Lung (tissue), 12 donors: Measurements from ENCODE around the gene C2CD4A. TPM values are rescaled to one million over a fixed set of nuclear protein-coding genes. Genes with fewer than 3 reads are reported as not detected.

Source experiments
- ATAC-seq: fragments of 200-7000 bp; cut with Tn5 transposase; one replicate; pipeline ENCODE4 v1.9.1; 2020; ENCODE audit warnings: moderate number of reproducible peaks; ENCODE audit not compliant: insufficient read depth, low FRiP score
- DNase-seq, 3 donors: peaks; one replicate each; pipeline ENCODE4 v3.0.0-alpha.2; 2013 to 2017
- H3K27ac ChIP-seq, 2 donors: one replicate each; pipeline ENCODE4 v1.5.1; 2013; ENCODE audit warnings: mild to moderate bottlenecking in 2 of 2, moderate library complexity in 2 of 2, control low read depth in 1 of 2, inconsistent platforms in 1 of 2, low read depth in 1 of 2, low read length in 1 of 2
- H3K27me3 ChIP-seq, 3 donors: one replicate each; pipeline ENCODE4 v1.5.1; 2013; ENCODE audit warnings: low read length in 2 of 3; ENCODE audit not compliant: control insufficient read depth in 3 of 3, insufficient read depth in 3 of 3
- H3K36me3 ChIP-seq, 4 donors: one replicate each; pipeline ENCODE4 v1.5.1; 2013; ENCODE audit warnings: low read length in 4 of 4, mild to moderate bottlenecking in 1 of 4, moderate library complexity in 1 of 4; ENCODE audit not compliant: control insufficient read depth in 4 of 4, insufficient read depth in 4 of 4
- H3K4me1 ChIP-seq, 5 donors: one replicate each; pipeline ENCODE4 v1.5.1; 2013; ENCODE audit warnings: low read length in 5 of 5, mild to moderate bottlenecking in 2 of 5, moderate library complexity in 1 of 5; ENCODE audit not compliant: control insufficient read depth in 5 of 5, insufficient read depth in 5 of 5
- H3K4me3 ChIP-seq: one replicate; pipeline ENCODE4 v1.5.1; 2013; ENCODE audit warnings: mild to moderate bottlenecking, control low read depth, moderate library complexity
- H3K9ac ChIP-seq, 2 donors: one replicate each; pipeline ENCODE4 v1.5.1; 2013; ENCODE audit warnings: low read length in 2 of 2, control low read depth in 1 of 2; ENCODE audit not compliant: insufficient read depth in 1 of 2
- H3K9me3 ChIP-seq, 4 donors: one replicate each; pipeline ENCODE4 v1.5.1; 2013; ENCODE audit warnings: low read length in 3 of 4, mild to moderate bottlenecking in 1 of 4, moderate library complexity in 1 of 4; ENCODE audit not compliant: control insufficient read depth in 4 of 4, insufficient read depth in 3 of 4
- WGBS, 2 donors: extraction: QIAGEN DNeasy Blood & Tissue Kit; methylation state at CpG; one replicate each; pipeline ENCODE4 v1.1.7; 2013; 5-methylcytosine and 5-hydroxymethylcytosine counted together
- polyA plus RNA-seq, 2 donors: library from polyadenylated mRNA; stranded (reverse); fragments of 200-250 nt; gene quantifications; one replicate each; pipeline ENCODE4 v1.2.1, GENCODE V29; 2013
- total RNA-seq, 2 donors: library from RNA; depleted of rRNA in 1 of 2; stranded (reverse); fragments of >200 nt in 1 of 2; gene quantifications; one replicate each; pipeline ENCODE4 v1.2.1, GENCODE V29; 2014 to 2021
- TF ChIP-seq, protein P1 (sequence below): IDR thresholded peaks from 2 replicates; pipeline ENCODE4 v1.5.1; 2012; ENCODE audit warnings: mild to moderate bottlenecking; ENCODE audit errors: control extremely low read depth, extremely low read depth
- donor health status: control.
- donor health status: control.
- donor health status: Bipolar disorder and iron deficiency.
- donor health status: healthy.
- donor health status: DM: yes; HTN: yes; CAD: no.

C2CD4A gene
- total and polyA plus RNA-seq, 4 donors: 0.31 to 0.86 (median 0.51) TPM

DNA sequence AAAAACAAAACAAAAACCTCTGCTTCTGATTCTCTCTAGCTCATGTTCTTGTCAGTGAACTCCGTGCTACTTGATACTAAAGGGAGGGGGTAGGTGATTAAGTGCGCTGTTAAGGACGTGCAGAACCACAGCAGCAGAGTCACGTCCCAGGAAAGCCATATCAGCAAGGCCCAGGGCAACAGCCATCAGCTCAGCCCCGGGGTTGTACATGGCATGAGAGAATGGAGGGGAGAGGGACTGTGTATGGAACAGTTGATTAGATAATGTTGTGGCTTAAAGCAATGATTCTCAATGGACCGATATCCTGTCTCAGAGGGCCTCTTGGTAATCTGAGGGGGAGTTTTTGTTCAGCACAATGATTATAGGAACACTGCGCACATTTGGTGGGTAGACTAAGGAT, 27.6 kb downstream of the C2CD4A start:
- 79 to 83% methylated on average over 7 of the region's 7 CpGs for WGBS, 2 donors
- H3K4me3 ChIP-seq: no peak overlapping the region
- ATAC-seq: no peak
- H3K27ac ChIP-seq: no peak overlapping the region
- TF ChIP-seq, protein P1, sequence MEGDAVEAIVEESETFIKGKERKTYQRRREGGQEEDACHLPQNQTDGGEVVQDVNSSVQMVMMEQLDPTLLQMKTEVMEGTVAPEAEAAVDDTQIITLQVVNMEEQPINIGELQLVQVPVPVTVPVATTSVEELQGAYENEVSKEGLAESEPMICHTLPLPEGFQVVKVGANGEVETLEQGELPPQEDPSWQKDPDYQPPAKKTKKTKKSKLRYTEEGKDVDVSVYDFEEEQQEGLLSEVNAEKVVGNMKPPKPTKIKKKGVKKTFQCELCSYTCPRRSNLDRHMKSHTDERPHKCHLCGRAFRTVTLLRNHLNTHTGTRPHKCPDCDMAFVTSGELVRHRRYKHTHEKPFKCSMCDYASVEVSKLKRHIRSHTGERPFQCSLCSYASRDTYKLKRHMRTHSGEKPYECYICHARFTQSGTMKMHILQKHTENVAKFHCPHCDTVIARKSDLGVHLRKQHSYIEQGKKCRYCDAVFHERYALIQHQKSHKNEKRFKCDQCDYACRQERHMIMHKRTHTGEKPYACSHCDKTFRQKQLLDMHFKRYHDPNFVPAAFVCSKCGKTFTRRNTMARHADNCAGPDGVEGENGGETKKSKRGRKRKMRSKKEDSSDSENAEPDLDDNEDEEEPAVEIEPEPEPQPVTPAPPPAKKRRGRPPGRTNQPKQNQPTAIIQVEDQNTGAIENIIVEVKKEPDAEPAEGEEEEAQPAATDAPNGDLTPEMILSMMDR: no peak
- H3K36me3 ChIP-seq: no peaks in the 10 kb centered on the region
- DNase-seq: no peak
- H3K9me3 ChIP-seq: no peaks in the 10 kb centered on the region
- no peak overlapping the region for H3K9ac ChIP-seq
- H3K4me1 ChIP-seq: no peaks in the 10 kb centered on the region
- no peaks in the 10 kb centered on the region for H3K27me3 ChIP-seq

DNA sequence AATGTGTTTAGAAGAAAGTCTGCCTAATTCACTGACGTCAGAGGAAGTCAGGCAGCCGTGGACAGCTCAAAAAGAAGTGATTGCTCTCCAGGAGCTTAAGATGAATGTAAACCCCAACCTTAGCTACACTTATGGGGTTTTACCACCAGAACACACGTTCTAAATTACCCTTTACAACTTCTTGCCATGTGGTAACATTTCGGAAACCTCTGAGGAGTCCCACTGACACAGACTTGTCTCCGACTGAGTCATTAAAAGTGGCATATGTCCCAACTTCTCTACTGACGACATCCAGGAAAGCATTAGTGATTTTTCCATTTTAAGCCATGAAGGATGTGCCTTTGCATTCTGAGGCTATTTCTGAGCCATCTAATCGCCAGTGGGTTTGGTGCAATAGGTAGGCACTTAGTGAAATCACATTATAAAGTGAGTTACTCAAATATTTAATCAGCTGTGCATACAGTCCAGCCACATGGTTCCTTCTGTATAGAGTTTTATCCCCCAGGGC, 32.4 kb downstream of the C2CD4A start:
- no peak overlapping the region for H3K9ac ChIP-seq
- TF ChIP-seq, protein P1: no peak
- ATAC-seq (no peak), DNase-seq (no peak)
- no peak overlapping the region for H3K27ac ChIP-seq
- H3K4me3 ChIP-seq: no peak overlapping the region
- H3K27me3 ChIP-seq: no peaks in the 10 kb centered on the region
- WGBS, 2 donors: 56 to 57% methylated on average over 7 of the region's 7 CpGs
- no peaks in the 10 kb centered on the region for H3K9me3 ChIP-seq
- H3K4me1 ChIP-seq: no peaks in the 10 kb centered on the region
- no peaks in the 10 kb centered on the region for H3K36me3 ChIP-seq

DNA sequence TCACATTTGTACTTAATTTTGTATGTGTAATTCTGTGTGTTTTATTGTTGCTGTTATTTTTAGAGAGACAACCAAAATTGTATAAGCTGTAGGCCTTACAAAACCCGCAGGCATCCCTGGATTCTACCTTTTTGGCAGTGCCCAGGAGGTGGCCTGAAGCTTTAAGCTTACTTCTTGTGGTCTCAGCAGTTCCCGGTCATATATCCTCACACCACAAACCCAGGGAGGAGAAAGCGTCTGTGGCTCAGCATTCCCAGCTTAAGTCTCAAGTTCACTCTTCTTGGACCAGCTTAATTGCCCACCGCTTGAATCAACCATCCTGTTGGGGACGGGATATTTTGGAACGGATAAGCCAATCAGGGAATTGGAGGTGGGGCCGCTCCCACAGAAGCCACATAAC, 36.7 kb downstream of the C2CD4A start:
- Histone ChIP-seq H3K27me3 (no peaks in the 10 kb centered on the region), H3K9ac (no peak overlapping the region), H3K4me3 (no peak overlapping the region), H3K4me1 (no peaks in the 10 kb centered on the region), H3K9me3 (peaks cover 0 to 4% (median 0%) of the 10 kb centered on the region in 4 donors), H3K27ac (no peak overlapping the region), H3K36me3 (no peaks in the 10 kb centered on the region)
- DNase-seq (no peak), ATAC-seq (no peak)
- 96% methylated on average over 7 of the region's 7 CpGs for WGBS, 2 donors
- TF ChIP-seq, protein P1: no peak

DNA sequence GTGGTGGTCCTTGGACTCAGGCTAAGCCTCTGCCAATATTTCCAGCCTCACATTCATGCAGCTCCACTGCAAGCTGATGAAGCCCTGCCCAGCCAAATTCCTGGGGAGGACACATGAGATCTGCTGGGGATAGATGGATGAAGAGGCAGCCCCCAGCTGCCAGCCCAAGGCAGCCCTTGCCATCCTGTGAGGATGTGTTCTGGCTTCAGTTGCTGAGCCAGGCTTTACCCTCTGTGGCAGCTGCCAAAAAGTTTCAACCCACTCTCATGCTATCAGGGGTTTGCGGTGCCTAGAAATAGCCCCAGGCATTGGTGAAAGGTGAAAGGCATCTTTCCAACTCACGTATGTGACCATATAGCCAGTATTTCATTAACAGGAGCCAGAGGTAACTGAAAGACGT, 37.6 kb downstream of the C2CD4A start:
- no peaks in the 10 kb centered on the region for H3K36me3 ChIP-seq
- H3K9ac ChIP-seq: no peak overlapping the region
- ATAC-seq: no peak
- no peak overlapping the region for H3K4me3 ChIP-seq
- TF ChIP-seq, protein P1: no peak
- 79 to 86% methylated on average over 3 of the region's 3 CpGs for WGBS, 2 donors
- H3K9me3 ChIP-seq: peaks cover 0 to 4% (median 0%) of the 10 kb centered on the region in 4 donors
- H3K4me1 ChIP-seq: no peaks in the 10 kb centered on the region
- DNase-seq: no peak
- H3K27ac ChIP-seq: no peak overlapping the region
- H3K27me3 ChIP-seq: no peaks in the 10 kb centered on the region
